Tibial nerve (tissue), 3 donors: ENCODE measurements around the gene NRL.
"Not testable (repeated sequence)": the region's sequence is repeated elsewhere in the genome, so short reads cannot be mapped to it uniquely, and the experiment has no call there.

Source experiments
- CTCF ChIP-seq, 5 experiments: fragments of 200-600 bp in 3 of 5; fragments of 450-650 bp in 2 of 5; sonication (generic) in 3 of 5; IDR thresholded peaks; one replicate each; pipeline ENCODE4 v1.5.1; 2016 to 2019; ENCODE audit warnings: antibody characterized with exemption in 5 of 5, mild to moderate bottlenecking in 3 of 5, moderate library complexity in 2 of 5
- POLR2A ChIP-seq, 2 donors: fragments of 450-650 bp; IDR thresholded peaks; one replicate each; pipeline ENCODE4 v1.6.1; 2017; ENCODE audit warnings: antibody characterized with exemption in 2 of 2, mild to moderate bottlenecking in 2 of 2, moderate library complexity in 2 of 2

GRCh38 chr14:24035769-24036168 is 79.0 kb downstream of the NRL start:
- not testable (repeated sequence) for TF ChIP-seq POLR2A, CTCF (IDR thresholded peaks at IDR 0.05)
